Fibroblast of skin of right biceps (primary cell): ENCODE results near the gene KDM4B.

Experiments used
- DNase-seq: peaks from one replicate; pipeline ENCODE4 v3.0.0-alpha.2; 2013

Gene KDM4B

GRCh38 chr19:5052945-5053485 lies 84.1 kb downstream of the KDM4B start:
- no peak for DNase-seq

- DNase-seq = no peak
Measured at GRCh38 chr19:5053661-5054060, 84.7 kb downstream of the KDM4B start.

GRCh38 chr19:5054551-5055456 lies 85.9 kb downstream of the KDM4B start:
- DNase-seq = no peak

- DNase-seq = no peak
Measured at GRCh38 chr19:5055457-5055776, 86.5 kb downstream of the KDM4B start.

- DNase-seq = no peak
Measured at GRCh38 chr19:5057860-5058259, 88.9 kb downstream of the KDM4B start.

GRCh38 chr19:5058521-5059212 lies 89.8 kb downstream of the KDM4B start:
- peak; percentile 40 for DNase-seq

- DNase-seq = no peak
Measured at GRCh38 chr19:5059213-5059574, 90.3 kb downstream of the KDM4B start.

GRCh38 chr19:5059793-5060192 lies 90.9 kb downstream of the KDM4B start:
- no peak for DNase-seq

- DNase-seq = no peak
Measured at GRCh38 chr19:5062195-5062594, 93.3 kb downstream of the KDM4B start.

GRCh38 chr19:5062799-5063198 lies 93.9 kb downstream of the KDM4B start:
- no peak for DNase-seq

GRCh38 chr19:5063873-5064645 lies 95.1 kb downstream of the KDM4B start:
- DNase-seq = no peak

- no peak for DNase-seq
Measured at GRCh38 chr19:5064896-5065295, 96.0 kb downstream of the KDM4B start.

GRCh38 chr19:5065663-5066093 lies 96.8 kb downstream of the KDM4B start:
- DNase-seq = no peak

GRCh38 chr19:5066768-5067167 lies 97.9 kb downstream of the KDM4B start:
- no peak for DNase-seq

GRCh38 chr19:5067678-5068077 lies 98.8 kb downstream of the KDM4B start:
- no peak for DNase-seq

- no peak for DNase-seq
Measured at GRCh38 chr19:5068233-5069072, 99.5 kb downstream of the KDM4B start.

GRCh38 chr19:5070331-5070730 lies 101.4 kb downstream of the KDM4B start:
- DNase-seq = no peak

GRCh38 chr19:5070930-5071329 lies 102.0 kb downstream of the KDM4B start:
- DNase-seq = no peak

GRCh38 chr19:5071579-5071978 lies 102.7 kb downstream of the KDM4B start:
- no peak for DNase-seq

GRCh38 chr19:5072115-5072514 lies 103.2 kb downstream of the KDM4B start:
- no peak for DNase-seq

GRCh38 chr19:5073153-5073844 lies 104.4 kb downstream of the KDM4B start:
- DNase-seq = no peak

- no peak for DNase-seq
Measured at GRCh38 chr19:5074407-5074806, 105.5 kb downstream of the KDM4B start.
